ENCODE measurements around the gene COPB1.

DNA sequence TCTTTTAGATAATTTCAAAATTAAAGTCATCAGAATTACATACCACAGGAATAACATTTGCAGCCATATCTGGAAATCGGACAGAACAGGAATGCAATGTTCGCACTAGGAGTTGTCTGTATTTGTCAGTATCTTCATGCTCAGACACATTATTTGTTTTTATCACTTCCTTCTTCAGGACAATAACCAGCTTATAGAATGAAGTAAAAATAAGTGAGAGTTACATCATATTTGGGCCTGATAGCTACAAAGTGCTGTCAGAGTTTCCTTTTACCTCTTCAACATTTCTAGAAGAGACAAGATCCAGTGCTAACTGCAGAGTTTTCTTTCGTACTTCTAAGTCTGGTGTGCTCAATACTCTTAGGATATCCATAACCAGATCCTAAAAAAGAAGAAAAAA, 18.9 kb downstream of the COPB1 start:
- TF ChIP-seq EZH2 (IDR thresholded peaks at IDR 0.05; ENCODE audit: borderline replicate concordance, insufficient read depth, low read length, poor library complexity, severe bottlenecking) (no peak), CTCF (IDR thresholded peaks at IDR 0.05; ENCODE audit: poor library complexity, severe bottlenecking) (no peak), MXI1 (conservative IDR thresholded peaks at IDR 0.05; ENCODE audit: poor library complexity, severe bottlenecking) (no peak)

Data from neural cell (in vitro differentiated cells).